ENCODE measurements around the gene KLF2. TPM values are rescaled to one million over a fixed set of nuclear protein-coding genes. Genes with fewer than 3 reads are reported as not detected.
A peak's percentile ranks its signal among the peaks of the same experiment; 100 is the strongest.

The KLF2 gene
- total and polyA plus RNA-seq, 7 donors = 2.8 to 49.3 (median 21.4) TPM

DNA sequence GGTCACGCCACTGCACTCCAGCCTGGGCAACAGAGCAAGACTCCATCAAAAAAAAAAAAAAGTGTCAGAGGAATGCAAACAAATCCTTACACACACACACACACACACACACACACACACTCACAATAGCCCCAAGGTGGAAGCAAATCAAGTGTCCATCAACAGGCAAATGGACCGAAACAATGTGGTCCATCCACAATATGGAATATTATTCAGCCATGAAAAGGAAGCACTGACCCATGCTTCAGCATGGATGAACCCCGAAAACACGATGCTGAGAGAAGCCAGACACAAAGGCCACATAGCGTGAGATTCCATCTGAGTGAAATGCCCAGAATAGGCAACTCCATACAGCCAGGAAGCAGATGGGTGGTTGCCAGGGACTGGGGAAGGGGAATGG lies 16.5 kb upstream of the KLF2 start:
- WGBS, 2 donors = 96 to 97% methylated on average over 5 of the region's 5 CpGs
- Histone ChIP-seq H3K4me3 (no peak overlapping the region), H3K27ac (no peak overlapping the region), H3K36me3 (no peaks in the 10 kb centered on the region), H3K9me3 (no peaks in the 10 kb centered on the region), H3K27me3 (no peaks in the 10 kb centered on the region), H3K4me1 (peaks cover 0 to 14% (median 14%) of the 10 kb centered on the region in 4 donors)
- TF ChIP-seq POLR2A (IDR thresholded peaks at IDR 0.05) = no peak
- no peak for TF ChIP-seq EP300 (IDR thresholded peaks at IDR 0.05)
- no peak for TF ChIP-seq POLR2AphosphoS5 (IDR thresholded peaks at IDR 0.05)
- TF ChIP-seq CTCF (IDR thresholded peaks at IDR 0.05) = no peak
- DNase-seq = no peak
- intact Hi-C loops (cut with DNase I) = no loop called here

DNA sequence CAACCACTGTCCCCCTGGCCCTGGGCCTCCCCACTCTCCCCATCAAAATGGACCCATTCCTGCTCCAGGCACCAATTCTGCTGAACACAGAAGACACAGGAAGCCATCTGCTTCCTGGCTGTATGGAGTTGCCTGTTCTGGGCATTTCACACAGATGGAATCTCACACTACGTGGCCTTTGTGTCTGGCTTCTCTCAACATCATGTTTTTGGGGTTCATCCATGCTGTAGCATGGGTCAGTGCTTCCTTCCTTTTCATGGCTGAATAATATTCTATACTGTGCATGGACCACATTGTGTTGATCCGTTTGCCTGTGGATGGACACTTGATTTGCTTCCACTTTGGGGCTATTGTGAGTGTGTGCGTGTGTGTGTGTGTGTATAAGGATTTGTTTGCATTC lies 15.0 kb upstream of the KLF2 start:
- no peaks in the 10 kb centered on the region for H3K27me3 ChIP-seq
- WGBS, 2 donors = 88% methylated on average over 3 of the region's 3 CpGs
- no peak overlapping the region for H3K4me3 ChIP-seq
- no peak overlapping the region for H3K27ac ChIP-seq
- intact Hi-C loops (cut with DNase I) = no loop called here
- TF ChIP-seq CTCF (IDR thresholded peaks at IDR 0.05) (no peak), POLR2A (IDR thresholded peaks at IDR 0.05) (no peak), EP300 (IDR thresholded peaks at IDR 0.05) (no peak), POLR2AphosphoS5 (IDR thresholded peaks at IDR 0.05) (no peak)
- no peaks in the 10 kb centered on the region for H3K9me3 ChIP-seq
- peaks cover 0 to 3% (median 0%) of the 10 kb centered on the region in 4 donors for H3K4me1 ChIP-seq
- H3K36me3 ChIP-seq = no peaks in the 10 kb centered on the region
- DNase-seq = no peak

DNA sequence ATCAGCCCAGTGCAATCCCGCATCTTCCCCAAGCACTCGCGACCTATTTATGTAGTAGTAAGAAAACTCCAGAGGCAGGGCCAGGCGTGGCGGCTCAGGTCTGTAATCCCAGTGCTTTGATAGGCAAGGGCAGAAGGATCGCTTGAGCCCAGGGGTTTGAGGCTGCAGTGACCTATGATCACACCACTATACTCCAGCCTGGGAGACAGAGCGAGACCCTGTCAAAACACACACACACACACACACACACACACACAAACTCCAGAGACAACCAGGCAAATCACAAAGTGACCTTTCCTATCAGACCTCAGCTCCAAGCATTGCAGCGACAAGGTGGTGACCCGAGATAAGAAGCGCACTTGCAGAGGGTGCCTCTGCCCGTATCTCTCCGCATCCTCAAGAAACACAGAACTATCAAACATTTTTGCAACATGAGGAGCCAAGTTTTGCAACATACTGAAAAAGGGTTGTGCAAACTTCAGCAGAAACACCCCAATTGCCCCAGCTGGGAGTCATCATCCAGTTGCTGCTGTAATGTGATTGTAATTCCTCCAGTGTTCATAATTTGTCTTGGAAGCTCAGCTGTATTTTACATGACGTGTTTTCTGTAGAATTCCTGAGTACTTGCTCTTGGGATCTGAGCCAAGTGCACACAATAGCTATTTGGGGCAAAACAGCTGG lies 8.7 kb upstream of the KLF2 start:
- H3K27ac ChIP-seq = peak overlapping the region; percentile 70 to 83 (median 79)
- WGBS, 2 donors = 65 to 79% methylated on average over 13 of the region's 13 CpGs
- H3K36me3 ChIP-seq = no peaks in the 10 kb centered on the region
- DNase-seq = peak; percentile 90
- no peaks in the 10 kb centered on the region for H3K27me3 ChIP-seq
- intact Hi-C loops (cut with DNase I) = no loop called here
- H3K9me3 ChIP-seq = no peaks in the 10 kb centered on the region
- TF ChIP-seq POLR2A (IDR thresholded peaks at IDR 0.05) = no peak
- peak in 3 of 4 donors; percentile 74 to 86 (median 79) for TF ChIP-seq POLR2AphosphoS5 (IDR thresholded peaks at IDR 0.05)
- peak in 2 of 4 donors; percentile 16 to 29 for TF ChIP-seq EP300 (IDR thresholded peaks at IDR 0.05)
- TF ChIP-seq CTCF (IDR thresholded peaks at IDR 0.05) = no peak
- no peak overlapping the region for H3K4me3 ChIP-seq
- peaks cover 0 to 22% (median 17%) of the 10 kb centered on the region in 4 donors for H3K4me1 ChIP-seq

GRCh38 chr19:16316506-16316882 lies 8.1 kb upstream of the KLF2 start:
- no peak for DNase-seq
- intact Hi-C loops (cut with DNase I) = no loop called here
- TF ChIP-seq POLR2AphosphoS5 (IDR thresholded peaks at IDR 0.05) = peak in 1 of 4 donors; percentile 0
- TF ChIP-seq CTCF (IDR thresholded peaks at IDR 0.05) = no peak
- no peak for TF ChIP-seq EP300 (IDR thresholded peaks at IDR 0.05)
- 58 to 80% methylated on average over 3 of the region's 3 CpGs for WGBS, 2 donors
- Histone ChIP-seq H3K4me1 (peaks cover 0 to 22% (median 17%) of the 10 kb centered on the region in 4 donors), H3K36me3 (no peaks in the 10 kb centered on the region), H3K27me3 (no peaks in the 10 kb centered on the region), H3K4me3 (no peak overlapping the region), H3K27ac (peak overlapping the region; percentile 70 to 83 (median 79)), H3K9me3 (no peaks in the 10 kb centered on the region)

DNA sequence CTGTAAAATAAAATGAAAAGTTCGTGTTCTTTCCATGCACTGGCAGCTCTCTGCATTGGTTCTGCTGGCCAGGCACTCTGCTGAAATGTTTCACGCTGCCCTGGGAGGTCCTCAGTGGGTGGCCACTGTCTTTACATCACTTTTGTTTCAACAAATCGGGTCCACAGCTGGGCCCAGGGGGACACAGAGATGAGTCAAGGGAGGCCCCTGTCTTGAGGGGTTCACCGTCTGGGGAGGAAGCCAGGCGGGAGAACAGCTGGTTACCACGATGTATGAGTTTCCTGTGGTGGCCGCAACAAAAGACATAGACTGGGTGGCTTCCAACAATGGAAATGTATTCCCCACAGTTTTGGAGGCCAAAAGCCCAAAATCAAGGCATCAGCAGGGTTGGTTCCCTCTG lies 5.1 kb upstream of the KLF2 start:
- H3K36me3 ChIP-seq = no peaks in the 10 kb centered on the region
- no peak overlapping the region for H3K4me3 ChIP-seq
- TF ChIP-seq EP300 (IDR thresholded peaks at IDR 0.05) = no peak
- TF ChIP-seq CTCF (IDR thresholded peaks at IDR 0.05) = no peak
- no peak for TF ChIP-seq POLR2AphosphoS5 (IDR thresholded peaks at IDR 0.05)
- no peak for TF ChIP-seq POLR2A (IDR thresholded peaks at IDR 0.05)
- H3K27me3 ChIP-seq = no peaks in the 10 kb centered on the region
- DNase-seq = no peak
- H3K27ac ChIP-seq = peak overlapping the region in 1 of 4 donors; percentile 20
- H3K4me1 ChIP-seq = peaks cover 0 to 27% (median 23%) of the 10 kb centered on the region in 4 donors
- intact Hi-C loops (cut with DNase I) = no loop called here
- H3K9me3 ChIP-seq = no peaks in the 10 kb centered on the region
- 51 to 73% methylated on average over 7 of the region's 7 CpGs for WGBS, 2 donors
